Upper lobe of left lung (tissue), 4 donors: Measurements from ENCODE around the gene HNRNPA1.

ENCODE experiments used
- CTCF ChIP-seq, 6 experiments: fragments of 450-650 bp in 4 of 6; fragments of 200-600 bp in 2 of 6; sonication (generic) in 2 of 6; IDR thresholded peaks; one replicate each; pipeline ENCODE4 v1.5.1; 2016 to 2019; ENCODE audit warnings: antibody characterized with exemption in 6 of 6
- POLR2A ChIP-seq, 4 donors: fragments of 450-650 bp; IDR thresholded peaks; one replicate each; pipeline ENCODE4 v1.5.1; 2016 to 2017; ENCODE audit warnings: antibody characterized with exemption in 4 of 4, mild to moderate bottlenecking in 2 of 4
- POLR2AphosphoS5 ChIP-seq, 2 donors: sonication (generic); formaldehyde crosslinking; IDR thresholded peaks; one replicate each; pipeline ENCODE4 v1.5.1; 2017; ENCODE audit warnings: antibody characterized with exemption in 2 of 2

- TF ChIP-seq POLR2AphosphoS5 (IDR thresholded peaks at IDR 0.05) (no peak), CTCF (IDR thresholded peaks at IDR 0.05) (no peak), POLR2A (IDR thresholded peaks at IDR 0.05) (no peak)
Measured at GRCh38 chr12:54296393-54297099, 16.0 kb downstream of the HNRNPA1 start.
